H54 (cell line): Measurements from ENCODE around the gene CRB1.
A peak's percentile ranks its signal among the peaks of the same experiment; 100 is the strongest.

Experiments
- DNase-seq: peaks from one replicate; pipeline ENCODE4 v3.0.0; 2011; ENCODE audit warnings: low spot score, mixed read lengths; ENCODE audit not compliant: insufficient read length
- FAIRE-seq: peaks from 3 replicates; lab custom pipeline; 2011; peaks lifted over from hg19 to GRCh38; lab: Jason Lieb, UNC
- POLR2A ChIP-seq: IDR thresholded peaks from 2 replicates; pipeline ENCODE4 v1.6.1; 2011; ENCODE audit warnings: low read depth, mild to moderate bottlenecking, low read length

The CRB1 gene

GRCh38 chr1:197342044-197342565, 74.1 kb downstream of the CRB1 start:
- FAIRE-seq (no peak), DNase-seq (no peak)
- no peak for TF ChIP-seq POLR2A

GRCh38 chr1:197342669-197343068, 74.6 kb downstream of the CRB1 start:
- DNase-seq = no peak
- no peak for TF ChIP-seq POLR2A
- FAIRE-seq = no peak

GRCh38 chr1:197343663-197344273, 75.7 kb downstream of the CRB1 start:
- no peak for TF ChIP-seq POLR2A
- DNase-seq (no peak), FAIRE-seq (no peak)

- DNase-seq (no peak), FAIRE-seq (no peak)
- no peak for TF ChIP-seq POLR2A
Observed at GRCh38 chr1:197351821-197352440, 83.9 kb downstream of the CRB1 start.

- FAIRE-seq (no peak), DNase-seq (no peak)
- no peak for TF ChIP-seq POLR2A
Observed at GRCh38 chr1:197355248-197355995, 87.4 kb downstream of the CRB1 start.

GRCh38 chr1:197356723-197357533, 88.9 kb downstream of the CRB1 start:
- TF ChIP-seq POLR2A = no peak
- DNase-seq (peak; percentile 8), FAIRE-seq (peak; percentile 94)

GRCh38 chr1:197358959-197359358, 90.9 kb downstream of the CRB1 start:
- TF ChIP-seq POLR2A = no peak
- no peak for FAIRE-seq
- DNase-seq = no peak

GRCh38 chr1:197360068-197360467, 92.0 kb downstream of the CRB1 start:
- no peak for DNase-seq
- no peak for FAIRE-seq
- no peak for TF ChIP-seq POLR2A

GRCh38 chr1:197362871-197363270, 94.8 kb downstream of the CRB1 start:
- TF ChIP-seq POLR2A = no peak
- FAIRE-seq (no peak), DNase-seq (no peak)

- FAIRE-seq = no peak
- TF ChIP-seq POLR2A = no peak
- no peak for DNase-seq
Observed at GRCh38 chr1:197363855-197364254, 95.8 kb downstream of the CRB1 start.

GRCh38 chr1:197366996-197367395, 98.9 kb downstream of the CRB1 start:
- DNase-seq (no peak), FAIRE-seq (no peak)
- TF ChIP-seq POLR2A = no peak

GRCh38 chr1:197367627-197368026, 99.6 kb downstream of the CRB1 start:
- DNase-seq (no peak), FAIRE-seq (no peak)
- TF ChIP-seq POLR2A = no peak

- DNase-seq (no peak), FAIRE-seq (no peak)
- TF ChIP-seq POLR2A = no peak
Observed at GRCh38 chr1:197374428-197374827, 106.4 kb downstream of the CRB1 start.
